ENCODE results near the gene PXT1. TPM values are rescaled to one million over a fixed set of nuclear protein-coding genes. Genes with fewer than 3 reads are reported as not detected.

PXT1 gene
- total RNA-seq, 2 experiments from 2014 or later: 0.25 TPM; not detected in 1

GRCh38 chr6:36357872-36358225 lies 84.8 kb downstream of the PXT1 start:
- Histone ChIP-seq H3K9me2 (ENCODE audit: insufficient read depth, low read length) (no peaks in the 10 kb centered on the region), H3K36me3 (ENCODE audit: insufficient read depth, low read length) (no peaks in the 10 kb centered on the region), H3K27ac (ENCODE audit: low read depth, low read length, poor library complexity, severe bottlenecking) (no peak overlapping the region), H3K4me2 (ENCODE audit: low read length) (no peak overlapping the region), H2AFZ (ENCODE audit: low read length) (no peak overlapping the region), H3K4me3 (ENCODE audit: low read depth, low read length, poor library complexity, severe bottlenecking) (no peak overlapping the region), H4K20me1 (ENCODE audit: insufficient read depth, low read length) (no peaks in the 10 kb centered on the region), H3K9me3 (ENCODE audit: low read length) (no peaks in the 10 kb centered on the region), H3K4me1 (ENCODE audit: insufficient read depth, low read length, poor library complexity, severe bottlenecking) (no peaks in the 10 kb centered on the region), H3K79me2 (ENCODE audit: insufficient read depth, low read depth, low read length) (no peaks in the 10 kb centered on the region)
- DNase-seq (ENCODE audit: low spot score): no peak
- BruUV-seq (replicated peaks): no TSS peak
- ChIA-PET POLR2A (interaction anchor here (0.6 kb wide), 1 partner anchor 390 kb away, joined by 4 read pairs; no protein-coding TSS in a partner anchor), CTCF (ENCODE audit: unreplicated experiment) (interaction anchor here (0.5 to 0.8 kb wide), 2 partner anchors 10 to 50 kb away, joined by 3 read pairs; no protein-coding TSS in a partner anchor)
- intact Hi-C loops (cut with micrococcal nuclease; ENCODE audit: unreplicated experiment): no loop called here
- no peak for TF ChIP-seq EZH2phosphoT487 (IDR thresholded peaks at IDR 0.05; ENCODE audit: borderline replicate concordance, low read depth, low read length)

- CTCF ChIA-PET (ENCODE audit: unreplicated experiment): no interaction called here
- Histone ChIP-seq H3K36me3 (ENCODE audit: insufficient read depth, low read length) (no peaks in the 10 kb centered on the region), H3K79me2 (ENCODE audit: insufficient read depth, low read depth, low read length) (no peaks in the 10 kb centered on the region), H3K27ac (ENCODE audit: low read depth, low read length, poor library complexity, severe bottlenecking) (no peak overlapping the region), H3K4me3 (ENCODE audit: low read depth, low read length, poor library complexity, severe bottlenecking) (no peak overlapping the region), H3K4me1 (ENCODE audit: insufficient read depth, low read length, poor library complexity, severe bottlenecking) (no peaks in the 10 kb centered on the region), H3K9me2 (ENCODE audit: insufficient read depth, low read length) (no peaks in the 10 kb centered on the region), H3K9me3 (ENCODE audit: low read length) (0 out of 2 replicates have a peak, but pooled peaks cover 4% of the 10 kb centered on the region), H2AFZ (ENCODE audit: low read length) (no peak overlapping the region), H4K20me1 (ENCODE audit: insufficient read depth, low read length) (no peaks in the 10 kb centered on the region), H3K4me2 (ENCODE audit: low read length) (no peak overlapping the region)
- intact Hi-C loops (cut with micrococcal nuclease; ENCODE audit: unreplicated experiment): no loop called here
- no peak for DNase-seq (ENCODE audit: low spot score)
- TF ChIP-seq EZH2phosphoT487 (IDR thresholded peaks at IDR 0.05; ENCODE audit: borderline replicate concordance, low read depth, low read length): no peak
- no peak for TF ChIP-seq CTCF (conservative IDR thresholded peaks at IDR 0.05; ENCODE audit: low read length)
- POLR2A ChIA-PET: interaction anchor here (0.7 kb wide), 3 partner anchors 163 to 716 kb away, joined by 3 to 4 read pairs (median 4); no protein-coding TSS in a partner anchor
- BruUV-seq (replicated peaks): no TSS peak
Observed at GRCh38 chr6:36355819-36356218, 86.8 kb downstream of the PXT1 start.

GRCh38 chr6:36353411-36353915 lies 89.2 kb downstream of the PXT1 start:
- no peaks in the 10 kb centered on the region for H3K9me2 ChIP-seq (ENCODE audit: insufficient read depth, low read length)
- ChIA-PET POLR2A (no interaction called here), CTCF (ENCODE audit: unreplicated experiment) (no interaction called here)
- H3K27ac ChIP-seq (ENCODE audit: low read depth, low read length, poor library complexity, severe bottlenecking): no peak overlapping the region
- intact Hi-C loops (cut with micrococcal nuclease; ENCODE audit: unreplicated experiment): no loop called here
- H2AFZ ChIP-seq (ENCODE audit: low read length): no peak overlapping the region
- no peak for TF ChIP-seq EZH2phosphoT487 (IDR thresholded peaks at IDR 0.05; ENCODE audit: borderline replicate concordance, low read depth, low read length)
- TF ChIP-seq CTCF (conservative IDR thresholded peaks at IDR 0.05; ENCODE audit: low read length): no peak
- H3K4me1 ChIP-seq (ENCODE audit: insufficient read depth, low read length, poor library complexity, severe bottlenecking): no peaks in the 10 kb centered on the region
- H4K20me1 ChIP-seq (ENCODE audit: insufficient read depth, low read length): no peaks in the 10 kb centered on the region
- H3K79me2 ChIP-seq (ENCODE audit: insufficient read depth, low read depth, low read length): no peaks in the 10 kb centered on the region
- H3K36me3 ChIP-seq (ENCODE audit: insufficient read depth, low read length): no peaks in the 10 kb centered on the region
- H3K4me3 ChIP-seq (ENCODE audit: low read depth, low read length, poor library complexity, severe bottlenecking): no peak overlapping the region
- DNase-seq (ENCODE audit: low spot score): no peak
- no TSS peak for BruUV-seq (replicated peaks)
- 0 out of 2 replicates have a peak, but pooled peaks cover 4% of the 10 kb centered on the region for H3K9me3 ChIP-seq (ENCODE audit: low read length)
- H3K4me2 ChIP-seq (ENCODE audit: low read length): no peak overlapping the region

Data from OCI-LY7 (cell line).